GM12878 (cell line): ENCODE measurements around the gene CHMP1B. TPM values are rescaled to one million over a fixed set of nuclear protein-coding genes. Genes with fewer than 3 reads are reported as not detected.

Experiments used
- ATAC-seq: fragments of 200-7000 bp; cut with Tn5 transposase; 3 replicates; pipeline ENCODE4 v1.9.1; 2020; ENCODE audit warnings: mild to moderate bottlenecking, moderate library complexity
- BruUV-seq: library from RNA; stranded (reverse); fragments of 400-500 nt; replicated peaks from 2 replicates; lab custom pipeline; 2021; lab: Mats Ljungman, UMichigan
- CTCF ChIA-PET: fragments of 300-600 bp; sonication (Branson Sonifier 250); formaldehyde crosslinking; extraction: SDS; loops from one replicate; lab custom pipeline; 2021; ENCODE audit warnings: inconsistent platforms; lab: Yijun Ruan, JAX
- POLR2A ChIA-PET: fragments of 350-600 bp; formaldehyde crosslinking; extraction: SDS; loops from one replicate; lab custom pipeline; 2021; ENCODE audit warnings: inconsistent platforms; lab: Charles Lee
- RAD21 ChIA-PET: fragments of 300-600 bp; sonication (Branson Sonifier 250); formaldehyde crosslinking; loops from one replicate; lab custom pipeline; 2023; ENCODE audit warnings: antibody characterized with exemption; ENCODE audit not compliant: unreplicated experiment; lab: Charles Lee
- SMC1A ChIA-PET: fragments of 300-600 bp; sonication (Branson Sonifier 250); formaldehyde crosslinking; loops from one replicate; lab custom pipeline; 2023; ENCODE audit not compliant: unreplicated experiment, uncharacterized antibody; lab: Charles Lee
- DNase-seq: peaks from one replicate; pipeline ENCODE4 v3.0.0-alpha.2; 2011; ENCODE audit warnings: low read depth, low spot score
- FAIRE-seq: peaks from 3 replicates; lab custom pipeline; 2011; peaks lifted over from hg19 to GRCh38; lab: Jason Lieb, UNC
- H2AFZ ChIP-seq: 2 replicates; pipeline ENCODE4 v1.6.0; 2011; ENCODE audit warnings: low read depth, low read length, control low read depth; ENCODE audit not compliant: control insufficient read depth
- H3K27ac ChIP-seq: 2 replicates; pipeline ENCODE4 v1.5.1; 2011; ENCODE audit warnings: control low read depth; ENCODE audit not compliant: control insufficient read depth, insufficient read depth
- H3K27me3 ChIP-seq, 2 experiments: replicated peaks in 1 of 2; 2 replicates each; pipeline versions ENCODE4 v1.6.0 to v1.6.1; 2011; ENCODE audit warnings: low read length in 1 of 2; ENCODE audit not compliant: control insufficient read depth in 2 of 2, insufficient read depth in 2 of 2
- H3K36me3 ChIP-seq, 2 experiments: 2 replicates each; pipeline ENCODE4 v1.5.1; 2011; ENCODE audit warnings: low read length in 1 of 2; ENCODE audit not compliant: control insufficient read depth in 2 of 2, insufficient read depth in 2 of 2
- H3K4me1 ChIP-seq: 2 replicates; pipeline ENCODE4 v1.6.1; 2011; ENCODE audit warnings: mild to moderate bottlenecking, low read length, moderate library complexity, mixed read lengths; ENCODE audit not compliant: control insufficient read depth, insufficient read depth
- H3K4me2 ChIP-seq: 2 replicates; pipeline ENCODE4 v1.6.0; 2011; ENCODE audit warnings: control low read depth; ENCODE audit not compliant: control insufficient read depth, insufficient read depth
- H3K4me3 ChIP-seq: fragments of 200-600 bp; sonication (generic); 2 replicates; pipeline ENCODE4 v1.5.1; 2016
- H3K79me2 ChIP-seq: 2 replicates; pipeline ENCODE4 v1.6.0; 2011; ENCODE audit warnings: low read length; ENCODE audit not compliant: control insufficient read depth, insufficient read depth
- H3K9ac ChIP-seq: 2 replicates; pipeline ENCODE4 v1.8.0; 2011; ENCODE audit warnings: low read length, control low read depth, mixed read lengths; ENCODE audit not compliant: control insufficient read depth, insufficient read depth
- H3K9me3 ChIP-seq: replicated peaks from 3 replicates; pipeline ENCODE4 v1.5.1; 2011; ENCODE audit warnings: mild to moderate bottlenecking, low read length; ENCODE audit not compliant: control insufficient read depth, insufficient read depth
- H4K20me1 ChIP-seq: 2 replicates; pipeline ENCODE4 v1.6.0; 2011; ENCODE audit not compliant: control insufficient read depth, insufficient read depth
- ATF7 ChIP-seq: fragments of 450-650 bp; IDR thresholded peaks from 2 replicates; pipeline ENCODE4 v1.6.1; 2016; ENCODE audit warnings: low read depth, mild to moderate bottlenecking
- CBX3 ChIP-seq: fragments of 200-600 bp; sonication (generic); IDR thresholded peaks from 2 replicates; pipeline ENCODE4 v1.6.1; 2016; ENCODE audit warnings: low read depth, borderline replicate concordance
- KLF5 ChIP-seq: fragments of 450-650 bp; IDR thresholded peaks from 2 replicates; pipeline ENCODE4 v1.6.1; 2014; ENCODE audit warnings: mild to moderate bottlenecking; ENCODE audit not compliant: partially characterized antibody
- NR2C2 ChIP-seq: IDR thresholded peaks from 2 replicates; pipeline ENCODE4 v1.6.1; 2011; ENCODE audit warnings: borderline replicate concordance, low read depth; ENCODE audit not compliant: control insufficient read depth, insufficient read length
- PAX8 ChIP-seq: fragments of 450-650 bp; IDR thresholded peaks from 2 replicates; pipeline ENCODE4 v1.6.1; 2017; ENCODE audit warnings: mild to moderate bottlenecking, moderate library complexity
- POLR2A ChIP-seq: IDR thresholded peaks from 2 replicates; pipeline ENCODE4 v1.6.1; 2011; ENCODE audit warnings: low read depth, mild to moderate bottlenecking, low read length
- RAD21 ChIP-seq: IDR thresholded peaks from 2 replicates; pipeline ENCODE4 v1.6.1; 2011; ENCODE audit warnings: mild to moderate bottlenecking, low read depth, low read length, moderate library complexity; ENCODE audit not compliant: insufficient read depth
- SIX5 ChIP-seq: IDR thresholded peaks from 2 replicates; pipeline ENCODE4 v1.6.1; 2011; ENCODE audit warnings: mild to moderate bottlenecking, low read depth, low read length, moderate library complexity; ENCODE audit not compliant: severe bottlenecking
- SMAD1 ChIP-seq: fragments of 450-650 bp; IDR thresholded peaks from 2 replicates; pipeline ENCODE4 v1.6.1; 2018; ENCODE audit warnings: mild to moderate bottlenecking, low read depth; ENCODE audit not compliant: partially characterized antibody
- SREBF1 ChIP-seq: IDR thresholded peaks from 2 replicates; pipeline ENCODE4 v1.6.1; 2012; ENCODE audit warnings: mild to moderate bottlenecking, low read length
- SREBF2 ChIP-seq: IDR thresholded peaks from 2 replicates; pipeline ENCODE4 v1.6.1; 2012; ENCODE audit warnings: mild to moderate bottlenecking, low read length
- TAF1 ChIP-seq: IDR thresholded peaks from 2 replicates; pipeline ENCODE4 v1.6.1; 2011; ENCODE audit warnings: mild to moderate bottlenecking, low read depth, low read length, borderline replicate concordance
- ZBTB33 ChIP-seq: fragments of 450-650 bp; IDR thresholded peaks from 2 replicates; pipeline ENCODE4 v1.6.1; 2017; ENCODE audit warnings: mild to moderate bottlenecking
- ZNF384 ChIP-seq: IDR thresholded peaks from 2 replicates; pipeline ENCODE4 v1.6.1; 2012; ENCODE audit warnings: low read depth, mild to moderate bottlenecking, low read length, improper control_type of control experiment, borderline replicate concordance
- WGBS: methylation state at CpG from one replicate; pipeline ENCODE4 v1.1.6; 2016; ENCODE audit warnings: low lambda C conversion rate; ENCODE audit not compliant: insufficient replicate concordance, insufficient coverage; ENCODE audit errors: missing lambda C conversion rate; 5-methylcytosine and 5-hydroxymethylcytosine counted together
- in situ Hi-C: fragments of 300-500 bp; cut with MboI; formaldehyde crosslinking; loops from 9 replicates; pipeline ENCODE4 v1.14.3; 2018; ENCODE audit warnings: mixed read lengths
- intact Hi-C: fragments of 100-400 bp; cut with micrococcal nuclease; formaldehyde crosslinking; loops from one replicate; pipeline ENCODE4 v1.14.2; 2022; ENCODE audit not compliant: unreplicated experiment
- polyA plus RNA-seq, 11 experiments: library from polyadenylated mRNA; depleted of rRNA in 4 of 11; unstranded in 6 of 11; stranded (reverse) in 5 of 11; fragments of >200 nt; fragmentation: Nextera tagmentation in 4 of 11; fragmentation: Illumina TruSeq in 1 of 11; extraction: Ambion mirVana in 4 of 11; extraction: Trizol in 1 of 11; gene quantifications; 1 replicate in 1 of 11; 2 replicates in 10 of 11; pipeline versions ENCODE4 v1.2.1 to v1.2.3, GENCODE V29; 2011 to 2016; ENCODE audit warnings: inconsistent platforms in 2 of 11, missing spikeins in 2 of 11, low read depth in 1 of 11
- total RNA-seq, 4 experiments: library from RNA; depleted of rRNA in 3 of 4; stranded (reverse); fragments of >200 nt in 3 of 4; fragmentation: Illumina TruSeq in 1 of 4; extraction: Trizol in 1 of 4; gene quantifications; 2 replicates each; pipeline versions ENCODE4 v1.2.1 to v1.2.3, GENCODE V29; 2013 to 2021
- TF ChIP-seq, protein P1 (sequence below): IDR thresholded peaks from 2 replicates; pipeline ENCODE4 v1.6.1; 2012; ENCODE audit warnings: improper control_type of control experiment, low read depth, low read length; ENCODE audit not compliant: insufficient replicate concordance
- TF ChIP-seq, protein P2 (sequence below): fragments of 450-650 bp; IDR thresholded peaks from 2 replicates; pipeline ENCODE4 v1.6.1; 2016; ENCODE audit warnings: mild to moderate bottlenecking

The CHMP1B gene
- total and polyA plus RNA-seq, 10 of the 15 experiments (the other 5 are each of a cell fraction or from before 2014, with no cell fraction given): 8.5 to 24.0 (median 18.6) TPM

GRCh38 chr18:11821643-11822237, 29.5 kb upstream of the CHMP1B start (continued):
- TF ChIP-seq SIX5 (no peak), PAX8 (no peak), KLF5 (no peak), RAD21 (no peak)
- TF ChIP-seq, protein P1, sequence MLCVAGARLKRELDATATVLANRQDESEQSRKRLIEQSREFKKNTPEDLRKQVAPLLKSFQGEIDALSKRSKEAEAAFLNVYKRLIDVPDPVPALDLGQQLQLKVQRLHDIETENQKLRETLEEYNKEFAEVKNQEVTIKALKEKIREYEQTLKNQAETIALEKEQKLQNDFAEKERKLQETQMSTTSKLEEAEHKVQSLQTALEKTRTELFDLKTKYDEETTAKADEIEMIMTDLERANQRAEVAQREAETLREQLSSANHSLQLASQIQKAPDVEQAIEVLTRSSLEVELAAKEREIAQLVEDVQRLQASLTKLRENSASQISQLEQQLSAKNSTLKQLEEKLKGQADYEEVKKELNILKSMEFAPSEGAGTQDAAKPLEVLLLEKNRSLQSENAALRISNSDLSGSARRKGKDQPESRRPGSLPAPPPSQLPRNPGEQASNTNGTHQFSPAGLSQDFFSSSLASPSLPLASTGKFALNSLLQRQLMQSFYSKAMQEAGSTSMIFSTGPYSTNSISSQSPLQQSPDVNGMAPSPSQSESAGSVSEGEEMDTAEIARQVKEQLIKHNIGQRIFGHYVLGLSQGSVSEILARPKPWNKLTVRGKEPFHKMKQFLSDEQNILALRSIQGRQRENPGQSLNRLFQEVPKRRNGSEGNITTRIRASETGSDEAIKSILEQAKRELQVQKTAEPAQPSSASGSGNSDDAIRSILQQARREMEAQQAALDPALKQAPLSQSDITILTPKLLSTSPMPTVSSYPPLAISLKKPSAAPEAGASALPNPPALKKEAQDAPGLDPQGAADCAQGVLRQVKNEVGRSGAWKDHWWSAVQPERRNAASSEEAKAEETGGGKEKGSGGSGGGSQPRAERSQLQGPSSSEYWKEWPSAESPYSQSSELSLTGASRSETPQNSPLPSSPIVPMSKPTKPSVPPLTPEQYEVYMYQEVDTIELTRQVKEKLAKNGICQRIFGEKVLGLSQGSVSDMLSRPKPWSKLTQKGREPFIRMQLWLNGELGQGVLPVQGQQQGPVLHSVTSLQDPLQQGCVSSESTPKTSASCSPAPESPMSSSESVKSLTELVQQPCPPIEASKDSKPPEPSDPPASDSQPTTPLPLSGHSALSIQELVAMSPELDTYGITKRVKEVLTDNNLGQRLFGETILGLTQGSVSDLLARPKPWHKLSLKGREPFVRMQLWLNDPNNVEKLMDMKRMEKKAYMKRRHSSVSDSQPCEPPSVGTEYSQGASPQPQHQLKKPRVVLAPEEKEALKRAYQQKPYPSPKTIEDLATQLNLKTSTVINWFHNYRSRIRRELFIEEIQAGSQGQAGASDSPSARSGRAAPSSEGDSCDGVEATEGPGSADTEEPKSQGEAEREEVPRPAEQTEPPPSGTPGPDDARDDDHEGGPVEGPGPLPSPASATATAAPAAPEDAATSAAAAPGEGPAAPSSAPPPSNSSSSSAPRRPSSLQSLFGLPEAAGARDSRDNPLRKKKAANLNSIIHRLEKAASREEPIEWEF: no peak

DNA sequence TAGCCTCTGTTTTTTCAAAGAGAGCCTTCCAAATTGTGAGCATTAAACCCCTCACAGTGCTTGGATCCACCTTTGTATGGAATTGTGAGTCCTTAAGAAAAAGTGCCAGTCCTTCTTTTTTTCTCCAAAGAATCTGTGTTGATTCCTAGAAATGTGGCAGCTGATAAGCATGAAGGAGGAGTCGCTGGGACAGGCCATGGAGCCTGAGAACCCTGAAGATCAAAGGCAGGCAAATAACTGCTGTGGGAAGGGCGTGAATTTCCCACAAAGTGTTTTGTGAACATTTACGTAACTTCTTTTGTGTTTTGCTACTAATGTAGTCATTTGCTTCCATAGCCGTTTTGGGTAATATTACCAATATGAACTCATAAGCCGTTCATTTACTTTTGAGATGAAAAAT, 27.7 kb upstream of the CHMP1B start:
- H3K9me3 ChIP-seq: no peaks in the 10 kb centered on the region
- intact Hi-C loops (no loop called here), in situ Hi-C loops (no loop called here)
- H3K4me2 ChIP-seq: no peak overlapping the region
- ChIA-PET SMC1A (no interaction called here), CTCF (no interaction called here), RAD21 (no interaction called here), POLR2A (no interaction called here)
- no peaks in the 10 kb centered on the region for H3K4me1 ChIP-seq
- DNase-seq: no peak
- no peak overlapping the region for H3K4me3 ChIP-seq
- H3K9ac ChIP-seq: no peak overlapping the region
- no peak overlapping the region for H2AFZ ChIP-seq
- H3K36me3 ChIP-seq: no peaks in the 10 kb centered on the region
- no peak for FAIRE-seq
- H3K27ac ChIP-seq: no peak overlapping the region
- no peaks in the 10 kb centered on the region for H3K27me3 ChIP-seq
- no peaks in the 10 kb centered on the region for H4K20me1 ChIP-seq
- no peaks in the 10 kb centered on the region for H3K79me2 ChIP-seq
- ATAC-seq: no peak
- no TSS peak for BruUV-seq
- 11% methylated on average over 5 of the region's 5 CpGs for WGBS
- TF ChIP-seq TAF1: no peak
- no peak for TF ChIP-seq SMAD1
- no peak for TF ChIP-seq NR2C2
- TF ChIP-seq KLF5: no peak
- TF ChIP-seq, protein P2, sequence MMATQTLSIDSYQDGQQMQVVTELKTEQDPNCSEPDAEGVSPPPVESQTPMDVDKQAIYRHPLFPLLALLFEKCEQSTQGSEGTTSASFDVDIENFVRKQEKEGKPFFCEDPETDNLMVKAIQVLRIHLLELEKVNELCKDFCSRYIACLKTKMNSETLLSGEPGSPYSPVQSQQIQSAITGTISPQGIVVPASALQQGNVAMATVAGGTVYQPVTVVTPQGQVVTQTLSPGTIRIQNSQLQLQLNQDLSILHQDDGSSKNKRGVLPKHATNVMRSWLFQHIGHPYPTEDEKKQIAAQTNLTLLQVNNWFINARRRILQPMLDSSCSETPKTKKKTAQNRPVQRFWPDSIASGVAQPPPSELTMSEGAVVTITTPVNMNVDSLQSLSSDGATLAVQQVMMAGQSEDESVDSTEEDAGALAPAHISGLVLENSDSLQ: no peak
- TF ChIP-seq SREBF1: no peak
- TF ChIP-seq ZNF384: no peak
- no peak for TF ChIP-seq ATF7
- no peak for TF ChIP-seq SREBF2
- no peak for TF ChIP-seq ZBTB33
- no peak for TF ChIP-seq CBX3
- no peak for TF ChIP-seq POLR2A
